GM23248 (cell line): ENCODE measurements around the gene ULBP1.
"Not testable (repeated sequence)": the region's sequence is repeated elsewhere in the genome, so short reads cannot be mapped to it uniquely, and the experiment has no call there.

Experiments
- EZH2 ChIP-seq: fragments of 200-600 bp; sonication (generic); IDR thresholded peaks from 2 replicates; pipeline ENCODE4 v1.6.1; 2018; ENCODE audit warnings: antibody characterized with exemption, mild to moderate bottlenecking; ENCODE audit not compliant: insufficient read depth, poor library complexity, severe bottlenecking
- EZH2phosphoT487 ChIP-seq: fragments of 200-600 bp; sonication (generic); IDR thresholded peaks from 2 replicates; pipeline ENCODE4 v1.6.1; 2018; ENCODE audit warnings: antibody characterized with exemption, moderate library complexity, mild to moderate bottlenecking, low read depth; ENCODE audit not compliant: insufficient read depth

GRCh38 chr6:149943321-149943720, 20.4 kb upstream of the ULBP1 start:
- TF ChIP-seq EZH2, EZH2phosphoT487: not testable (repeated sequence)
